WTC11 (cell line): ENCODE measurements around the gene ZNF426. TPM values are rescaled to one million over a fixed set of nuclear protein-coding genes. Genes with fewer than 3 reads are reported as not detected.

Source experiments
- AFF4 ChIP-seq: sonication (generic); formaldehyde crosslinking; IDR thresholded peaks from 2 replicates; pipeline ENCODE4 v1.8.1; 2023; ENCODE audit warnings: mild to moderate bottlenecking, missing genetic modification reagents, borderline replicate concordance
- AR ChIP-seq: fragments of 250-450 bp; sonication (Bioruptor Pico); IDR thresholded peaks from 2 replicates; pipeline ENCODE4 v1.9.0; 2021; ENCODE audit warnings: mild to moderate bottlenecking
- CBFB ChIP-seq: sonication (generic); formaldehyde crosslinking; IDR thresholded peaks from 2 replicates; pipeline ENCODE4 v1.8.1; 2022; ENCODE audit warnings: mild to moderate bottlenecking, low read depth, missing genetic modification reagents
- CDX4 ChIP-seq: fragments of 250-450 bp; sonication (Bioruptor Pico); IDR thresholded peaks from 2 replicates; pipeline ENCODE4 v1.9.0; 2021; ENCODE audit warnings: moderate library complexity, mild to moderate bottlenecking, inconsistent platforms, borderline replicate concordance
- ERG ChIP-seq: fragments of 250-450 bp; sonication (Bioruptor Pico); IDR thresholded peaks from 2 replicates; pipeline ENCODE4 v1.8.0; 2021; ENCODE audit warnings: mild to moderate bottlenecking
- GRHL2 ChIP-seq: fragments of 250-450 bp; sonication (Bioruptor Pico); IDR thresholded peaks from 2 replicates; pipeline ENCODE4 v1.8.0; 2022; ENCODE audit warnings: mild to moderate bottlenecking, moderate library complexity; ENCODE audit not compliant: insufficient replicate concordance, severe bottlenecking
- HMGA2 ChIP-seq: fragments of 250-450 bp; sonication (Bioruptor Pico); IDR thresholded peaks from 2 replicates; pipeline ENCODE4 v1.4.0; 2021; ENCODE audit warnings: mild to moderate bottlenecking, moderate library complexity
- MAX ChIP-seq: sonication (generic); formaldehyde crosslinking; IDR thresholded peaks from 2 replicates; pipeline ENCODE4 v1.8.0; 2022; ENCODE audit warnings: mild to moderate bottlenecking, missing genetic modification reagents
- NFATC4 ChIP-seq: fragments of 250-450 bp; sonication (Bioruptor Pico); IDR thresholded peaks from 2 replicates; pipeline ENCODE4 v1.9.0; 2021; ENCODE audit warnings: mild to moderate bottlenecking
- NR1H2 ChIP-seq: sonication (generic); formaldehyde crosslinking; IDR thresholded peaks from 2 replicates; pipeline ENCODE4 v1.9.0; 2021; ENCODE audit warnings: mild to moderate bottlenecking, moderate library complexity, missing genetic modification reagents
- NR2C2 ChIP-seq: sonication (generic); formaldehyde crosslinking; IDR thresholded peaks from 2 replicates; pipeline ENCODE4 v1.8.0; 2022; ENCODE audit warnings: mild to moderate bottlenecking, missing genetic modification reagents
- RELA ChIP-seq: sonication (generic); formaldehyde crosslinking; IDR thresholded peaks from 2 replicates; pipeline ENCODE4 v1.8.1; 2022; ENCODE audit warnings: missing genetic modification reagents, mild to moderate bottlenecking, borderline replicate concordance
- SP1 ChIP-seq: sonication (generic); formaldehyde crosslinking; conservative IDR thresholded peaks from 2 replicates; pipeline ENCODE4 v1.8.1; 2022; ENCODE audit warnings: missing genetic modification reagents
- TCF7 ChIP-seq: sonication (generic); formaldehyde crosslinking; IDR thresholded peaks from 2 replicates; pipeline ENCODE4 v1.8.0; 2022; ENCODE audit warnings: mild to moderate bottlenecking, low read depth, missing genetic modification reagents, moderate library complexity
- TEAD1 ChIP-seq: sonication (generic); formaldehyde crosslinking; IDR thresholded peaks from 2 replicates; pipeline ENCODE4 v1.8.0; 2022; ENCODE audit warnings: mild to moderate bottlenecking, missing genetic modification reagents
- TEAD4 ChIP-seq: sonication (generic); formaldehyde crosslinking; IDR thresholded peaks from 2 replicates; pipeline ENCODE4 v1.8.0; 2022; ENCODE audit warnings: mild to moderate bottlenecking, missing genetic modification reagents
- USF2 ChIP-seq: sonication (generic); formaldehyde crosslinking; IDR thresholded peaks from 2 replicates; pipeline ENCODE4 v1.8.1; 2023; ENCODE audit warnings: mild to moderate bottlenecking, missing genetic modification reagents, moderate library complexity
- ZMAT4 ChIP-seq: fragments of 250-450 bp; sonication (Bioruptor Pico); IDR thresholded peaks from 2 replicates; pipeline ENCODE4 v1.9.0; 2021; ENCODE audit warnings: mild to moderate bottlenecking
- ZNF138 ChIP-seq: sonication (generic); formaldehyde crosslinking; conservative IDR thresholded peaks from 2 replicates; pipeline ENCODE4 v1.8.1; 2022; ENCODE audit warnings: mild to moderate bottlenecking, moderate library complexity, missing genetic modification reagents
- ZNF219 ChIP-seq: sonication (generic); formaldehyde crosslinking; IDR thresholded peaks from 2 replicates; pipeline ENCODE4 v1.8.0; 2023; ENCODE audit warnings: missing genetic modification reagents, mild to moderate bottlenecking, borderline replicate concordance
- ZNF396 ChIP-seq: fragments of 250-450 bp; sonication (Bioruptor Pico); IDR thresholded peaks from 2 replicates; pipeline ENCODE4 v1.8.0; 2021; ENCODE audit warnings: mild to moderate bottlenecking, moderate library complexity, borderline replicate concordance
- ZNF425 ChIP-seq: fragments of 250-450 bp; sonication (Bioruptor Pico); conservative IDR thresholded peaks from 2 replicates; pipeline ENCODE4 v1.9.0; 2021; ENCODE audit warnings: mild to moderate bottlenecking
- ZNF671 ChIP-seq: fragments of 250-450 bp; sonication (Bioruptor Pico); IDR thresholded peaks from 2 replicates; pipeline ENCODE4 v1.8.0; 2021; ENCODE audit warnings: mild to moderate bottlenecking
- ZSCAN18 ChIP-seq: fragments of 250-450 bp; sonication (Bioruptor Pico); IDR thresholded peaks from 2 replicates; pipeline ENCODE4 v2.1.2; 2022; ENCODE audit warnings: mild to moderate bottlenecking, moderate library complexity
- total RNA-seq: library from RNA; stranded (reverse); gene quantifications from 3 replicates; pipeline ENCODE4 v1.2.3, GENCODE V29; 2021

The ZNF426 gene
- total RNA-seq, 1 experiment from 2014 or later: 30.3 TPM

GRCh38 chr19:9538183-9539058 is at the start of gene ZNF426 (continued):
- no peak for TF ChIP-seq AFF4 (CRISPR knock-in tag)
- no peak for TF ChIP-seq NR2C2 (CRISPR knock-in tag)
- TF ChIP-seq SP1 (CRISPR knock-in tag): no peak; the same call in 1 of the 2 replicates
- no peak for TF ChIP-seq CDX4
- no peak for TF ChIP-seq ZSCAN18 (CRISPR knock-in tag)
- peak; percentile 81 for TF ChIP-seq MAX (CRISPR knock-in tag)
- peak; percentile 20; the same call in 1 of the 2 replicates for TF ChIP-seq TEAD4 (CRISPR knock-in tag)
- no peak for TF ChIP-seq ZNF219 (CRISPR knock-in tag)
- TF ChIP-seq NR1H2 (CRISPR knock-in tag): no peak
- no peak for TF ChIP-seq ZNF671
- no peak for TF ChIP-seq ZNF425
- no peak for TF ChIP-seq ZNF396 (CRISPR knock-in tag)
- no peak for TF ChIP-seq USF2 (CRISPR knock-in tag)
- TF ChIP-seq TCF7 (CRISPR knock-in tag): no peak
- TF ChIP-seq RELA (CRISPR knock-in tag): 0 out of 2 replicates have a peak, but pooled peaks have one; percentile 25
- TF ChIP-seq ZNF138 (CRISPR knock-in tag): no peak
- no peak for TF ChIP-seq NFATC4 (CRISPR knock-in tag)
- TF ChIP-seq TEAD1 (CRISPR knock-in tag): peak; percentile 51; the same call in 1 of the 2 replicates
- TF ChIP-seq ERG (CRISPR knock-in tag): no peak
- no peak for TF ChIP-seq AR
- TF ChIP-seq HMGA2: no peak
- no peak for TF ChIP-seq GRHL2 (CRISPR knock-in tag)
- no peak for TF ChIP-seq CBFB (CRISPR knock-in tag)
- TF ChIP-seq ZMAT4 (CRISPR knock-in tag): no peak
